GM11168 (cell line): ENCODE measurements around the gene PAPSS1.
"Not testable (repeated sequence)": the region's sequence is repeated elsewhere in the genome, so short reads cannot be mapped to it uniquely, and the experiment has no call there.

Source experiments
- in situ Hi-C: fragments of 300-500 bp; cut with MboI; formaldehyde crosslinking; loops from one replicate; pipeline ENCODE4 v1.12.0; 2022; ENCODE audit warnings: low sequenced_read_pairs; ENCODE audit not compliant: unreplicated experiment

The PAPSS1 gene

DNA sequence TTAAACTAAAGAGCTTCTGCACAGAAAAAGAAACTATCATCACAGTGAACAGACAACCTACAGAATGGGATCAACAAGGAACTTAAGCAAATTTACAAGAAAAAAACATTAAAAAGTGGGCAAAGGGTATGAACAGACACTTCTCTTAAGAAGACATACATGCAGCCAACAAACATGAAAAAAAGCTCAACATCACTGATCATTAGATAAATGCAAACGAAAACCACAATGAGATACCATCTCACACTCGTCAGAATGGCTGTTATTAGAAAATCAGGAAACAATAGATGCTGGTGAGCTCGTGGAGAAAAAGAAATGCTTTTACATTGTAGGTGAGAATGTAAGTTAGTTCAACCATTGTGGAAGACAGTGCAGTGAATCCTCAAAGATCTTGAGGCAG, 27.8 kb downstream of the PAPSS1 start:
- in situ Hi-C loops: no loop called here

DNA sequence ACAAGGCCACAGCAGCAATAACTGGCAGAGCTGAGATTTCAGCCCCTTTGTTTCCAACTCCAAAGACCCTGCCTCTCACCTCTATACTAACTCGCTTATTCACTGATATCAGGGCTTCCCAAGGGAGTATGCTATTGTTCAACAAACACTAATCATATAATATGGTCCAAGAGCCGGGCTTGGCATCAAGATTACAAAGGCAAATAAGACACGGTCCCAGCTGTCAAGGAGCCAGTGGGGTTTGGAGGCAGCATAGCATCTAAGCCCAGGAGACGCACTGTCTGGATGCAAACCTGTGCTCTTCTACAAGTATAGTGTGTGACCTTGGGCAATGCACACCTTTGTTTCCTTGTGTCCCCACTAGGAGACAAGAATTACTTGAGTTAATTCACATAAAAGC, 28.7 kb downstream of the PAPSS1 start:
- in situ Hi-C loops: no loop called here

DNA sequence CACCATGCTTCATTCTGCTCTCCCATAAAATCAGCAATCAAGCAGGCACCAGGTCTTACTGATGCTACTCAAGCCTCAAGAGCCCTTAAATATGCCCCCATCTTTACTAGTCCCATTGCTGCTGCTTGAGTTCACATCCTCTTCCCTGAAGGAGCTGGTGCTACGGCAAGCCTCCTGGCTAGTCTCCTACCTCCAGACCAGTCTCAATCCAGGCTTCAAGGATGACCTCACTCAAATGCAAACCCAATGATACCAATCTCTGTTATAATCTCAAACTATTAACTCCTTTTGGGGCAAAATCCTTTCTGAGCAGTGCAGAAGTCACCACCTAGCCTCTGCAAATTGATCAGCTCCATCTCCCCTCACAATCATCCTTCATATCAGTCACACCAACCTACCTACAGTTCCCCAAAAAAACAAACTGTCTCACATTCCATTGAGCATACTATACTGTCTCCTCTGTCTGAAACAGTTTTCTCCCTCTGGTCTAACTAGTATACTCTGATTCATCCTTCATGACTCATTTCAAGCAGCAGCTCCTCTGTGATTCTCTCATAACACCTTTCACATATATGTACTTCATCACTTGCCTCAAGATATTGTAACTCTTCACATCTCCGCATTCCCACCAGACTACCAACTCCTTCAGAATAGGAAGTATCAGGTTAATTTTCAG, 30.0 kb downstream of the PAPSS1 start:
- in situ Hi-C loops: no loop called here

DNA sequence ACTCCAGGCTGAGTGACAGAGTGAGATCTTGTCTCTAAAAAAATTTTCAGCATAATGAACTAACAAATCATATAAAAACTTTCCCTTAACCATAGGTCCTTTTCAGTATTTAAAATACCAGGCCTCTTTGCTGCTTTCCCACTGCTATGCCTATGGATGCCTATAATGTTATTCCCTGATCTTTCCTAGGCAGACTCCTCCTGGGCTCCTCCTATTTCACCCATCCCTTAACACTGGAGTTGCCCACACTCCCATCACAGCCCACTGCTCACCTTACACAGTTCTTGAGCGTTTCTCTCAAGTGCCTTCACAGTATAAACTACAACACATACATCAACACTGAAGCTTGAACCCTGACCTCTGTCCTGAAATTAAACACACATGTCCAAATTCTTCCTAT, 31.6 kb downstream of the PAPSS1 start:
- in situ Hi-C loops: no loop called here

DNA sequence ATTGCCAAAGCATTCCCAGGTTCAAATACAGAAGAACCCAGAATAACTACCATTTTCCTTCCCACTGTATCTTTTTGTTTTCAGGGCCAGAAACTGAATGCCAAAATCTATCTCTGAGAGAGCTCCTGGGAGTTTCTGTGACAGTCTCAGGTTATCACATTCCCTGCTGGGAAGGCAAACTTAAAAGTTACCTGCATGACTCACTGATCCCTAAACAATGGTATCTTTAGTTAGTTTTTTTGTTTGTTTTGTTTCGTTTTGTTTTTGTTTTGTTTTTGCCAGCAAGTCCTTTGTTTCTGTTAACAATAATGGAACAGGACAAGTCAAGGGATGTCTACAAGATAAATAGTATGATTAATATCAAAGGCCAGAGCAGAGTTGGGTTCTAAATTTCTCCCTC, 34.3 kb downstream of the PAPSS1 start:
- in situ Hi-C loops: no loop called here

DNA sequence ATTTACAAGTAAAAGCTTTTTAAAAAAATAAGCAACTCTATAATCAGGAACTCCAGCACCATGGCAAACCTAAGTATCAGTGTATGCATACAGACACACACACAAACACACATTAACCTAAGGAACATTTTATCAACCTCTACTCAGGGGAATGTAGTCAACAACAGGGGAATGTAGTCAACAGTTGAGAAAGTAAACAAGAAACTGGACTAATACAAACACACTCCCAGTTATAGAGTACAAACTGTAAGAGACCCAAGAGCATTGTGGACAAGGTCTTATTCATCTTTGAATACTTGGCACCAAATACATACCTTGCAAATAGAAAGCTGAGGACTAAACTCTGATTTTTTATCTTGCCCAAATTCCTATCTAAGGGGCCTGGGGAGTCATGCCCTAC, 36.2 kb downstream of the PAPSS1 start:
- in situ Hi-C loops: no loop called here

DNA sequence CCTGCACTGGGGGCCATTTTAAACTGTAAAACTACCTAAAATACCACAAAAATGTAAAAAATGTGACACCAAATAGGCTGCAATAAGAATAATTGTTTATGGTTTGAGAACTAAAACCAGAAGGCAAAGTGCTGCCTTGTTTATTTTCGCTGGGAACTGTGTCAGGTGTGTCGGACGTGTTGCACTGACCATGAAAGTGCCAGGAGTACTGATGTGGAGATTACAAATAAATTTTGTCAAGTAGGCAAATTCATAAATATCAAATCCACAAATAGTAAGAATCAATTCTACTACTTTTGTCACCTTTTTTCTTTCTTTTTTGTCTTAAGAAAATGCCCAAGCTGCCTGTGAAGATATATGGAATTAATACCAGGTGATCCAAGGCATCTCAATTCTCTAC, 37.7 kb downstream of the PAPSS1 start:
- in situ Hi-C loops: no loop called here

DNA sequence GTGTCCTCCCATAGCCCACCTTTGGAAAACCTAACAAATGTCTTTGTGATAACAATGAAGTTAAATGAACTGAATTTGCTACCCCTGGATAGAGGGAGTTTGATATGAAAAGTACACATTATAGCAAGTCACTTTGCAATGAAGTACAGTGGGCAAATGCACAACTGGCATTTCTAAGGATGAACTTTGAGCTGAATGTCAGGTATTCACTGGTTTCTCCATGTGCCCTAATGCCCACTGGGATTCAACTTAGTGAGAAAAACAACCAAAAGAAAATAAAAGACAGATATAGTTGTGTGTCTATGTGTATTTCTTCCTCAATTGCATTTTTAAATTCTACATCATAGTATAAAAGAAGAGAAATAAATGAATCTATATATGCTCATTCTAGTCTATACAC, 51.0 kb downstream of the PAPSS1 start:
- in situ Hi-C loops: no loop called here

DNA sequence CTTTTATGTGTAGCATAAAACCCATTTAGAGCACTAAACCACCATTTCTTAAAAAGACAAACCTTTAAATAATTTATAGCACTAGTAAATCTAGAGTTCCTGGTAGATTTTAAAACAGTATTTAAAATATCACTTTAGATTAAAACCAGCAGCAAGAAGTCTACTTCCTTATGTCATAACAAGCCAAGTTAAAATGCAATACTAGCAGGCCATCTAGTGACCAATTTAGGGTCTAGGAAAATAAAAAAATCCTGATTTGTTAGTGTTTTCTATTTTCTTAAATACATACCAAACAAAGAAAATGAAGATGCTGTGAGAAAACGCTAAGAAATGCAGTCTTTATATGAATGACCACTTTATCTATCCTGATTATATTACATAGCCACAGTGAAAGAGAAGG, 53.9 kb downstream of the PAPSS1 start:
- in situ Hi-C loops: no loop called here

DNA sequence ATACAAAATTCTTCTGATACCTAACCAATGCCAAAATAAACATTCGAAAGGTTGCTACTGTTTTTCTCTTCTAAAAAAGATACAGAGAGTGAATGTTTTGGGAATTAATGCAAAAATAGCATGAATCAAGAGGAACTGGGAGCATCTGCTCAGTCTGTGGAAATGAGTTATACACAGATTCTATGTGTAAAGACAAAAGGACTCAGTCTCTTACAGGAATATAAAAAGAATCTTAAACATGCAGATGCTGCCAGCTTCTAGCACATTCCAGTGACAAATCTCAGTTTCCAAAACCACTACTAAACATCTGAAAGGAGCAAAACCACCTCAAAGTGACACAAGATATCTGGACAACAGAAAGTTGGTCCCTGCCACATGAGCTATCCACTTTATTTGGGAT, 55.0 kb downstream of the PAPSS1 start:
- in situ Hi-C loops: no loop called here

DNA sequence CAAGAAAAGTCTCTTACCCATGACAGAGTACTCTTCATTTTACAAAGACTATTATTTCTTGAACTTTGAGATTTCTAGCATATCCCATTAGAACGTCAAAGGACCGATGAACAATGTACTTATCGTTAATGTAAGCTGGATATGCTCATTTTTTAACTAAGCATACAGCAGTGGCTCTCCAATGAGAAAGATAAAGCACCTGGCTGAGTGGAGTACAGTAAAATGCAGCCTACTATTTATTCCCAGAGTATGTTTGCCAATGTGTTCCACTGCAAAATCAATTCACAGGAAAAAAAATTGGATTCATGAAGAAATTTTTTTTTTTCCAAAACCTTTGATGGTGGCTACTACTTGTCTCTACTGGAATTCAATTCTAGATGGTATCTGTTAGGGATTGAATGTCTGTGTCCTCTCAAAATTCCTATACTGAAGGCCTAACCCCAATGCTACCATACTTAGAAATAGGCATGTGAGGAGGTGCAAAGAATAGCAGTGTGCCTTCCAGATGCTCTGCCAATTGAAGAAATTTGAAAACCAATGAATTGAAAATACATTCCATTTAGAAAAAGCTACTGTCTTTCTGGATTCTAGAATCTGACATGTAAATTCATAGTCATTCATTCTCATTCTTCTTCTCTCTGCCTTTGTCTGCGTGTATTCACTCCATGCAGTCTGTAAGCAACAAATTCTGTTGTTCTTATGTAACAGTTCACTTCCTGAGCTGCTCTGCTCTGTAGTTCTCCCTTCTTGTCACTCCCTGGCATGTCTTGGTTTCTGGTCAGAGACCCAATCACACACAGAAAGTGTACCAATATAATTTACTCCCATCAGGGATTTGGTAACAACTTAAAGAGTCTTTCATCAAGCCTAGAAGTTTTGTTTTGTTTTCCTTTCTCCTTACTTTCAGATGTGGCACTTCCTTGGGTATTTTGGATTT, 61.4 kb downstream of the PAPSS1 start:
- in situ Hi-C loops: no loop called here

DNA sequence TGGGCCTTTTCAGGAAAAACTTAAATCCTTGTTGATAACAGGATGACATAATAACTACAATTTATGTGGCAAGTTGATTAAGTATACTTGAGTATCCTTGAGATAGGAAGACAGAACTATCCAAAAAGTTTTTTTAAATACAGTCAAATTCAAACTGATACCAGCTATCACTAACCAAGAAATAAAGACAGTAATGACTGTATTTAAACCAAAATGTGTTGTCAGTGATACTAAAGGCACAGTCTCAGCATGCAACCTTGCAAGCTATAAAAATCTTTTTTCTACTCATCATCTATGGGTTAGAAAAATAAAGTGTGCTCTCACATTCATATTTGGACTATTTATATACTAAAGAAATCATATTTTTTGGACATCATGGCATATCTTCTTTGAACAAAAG, 64.7 kb downstream of the PAPSS1 start:
- in situ Hi-C loops: no loop called here

DNA sequence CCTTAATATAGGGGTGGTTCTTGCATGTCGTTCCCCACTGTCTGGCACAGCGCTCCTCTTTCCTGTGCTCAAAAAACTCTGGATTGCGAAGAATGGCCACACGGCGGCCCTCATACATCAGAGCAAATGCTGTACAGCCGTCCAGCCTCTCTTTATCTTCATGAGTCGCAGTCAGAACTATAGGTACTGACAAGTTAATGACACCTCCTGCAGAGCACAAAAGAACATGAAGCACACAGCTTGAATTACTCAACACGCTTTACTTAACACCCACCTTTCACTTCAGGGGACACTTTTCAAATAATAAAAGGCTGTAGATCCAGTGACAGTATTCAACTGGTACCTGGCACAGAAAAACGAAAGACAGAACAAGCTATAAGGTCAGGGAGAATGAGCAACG, 65.3 kb downstream of the PAPSS1 start:
- in situ Hi-C loops: no loop called here

DNA sequence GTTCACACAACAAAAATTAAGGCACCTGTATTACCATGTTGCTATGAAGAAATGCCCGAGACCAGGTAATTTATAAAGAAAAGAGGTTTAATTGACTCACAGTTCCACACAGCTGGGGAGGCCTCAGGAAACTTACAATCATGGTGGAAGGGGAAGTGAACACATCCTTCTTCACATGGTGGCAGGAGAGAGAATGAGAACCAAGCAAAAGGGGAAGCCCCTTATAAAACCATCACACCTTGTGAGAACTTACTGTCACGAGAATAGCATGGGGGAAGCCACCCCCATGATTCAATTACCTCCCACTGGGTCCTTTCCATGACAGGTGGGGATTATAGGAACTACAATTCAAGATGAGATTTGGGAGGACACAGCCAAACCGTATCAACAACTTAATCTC, 68.6 kb downstream of the PAPSS1 start:
- in situ Hi-C loops: not testable (repeated sequence)

DNA sequence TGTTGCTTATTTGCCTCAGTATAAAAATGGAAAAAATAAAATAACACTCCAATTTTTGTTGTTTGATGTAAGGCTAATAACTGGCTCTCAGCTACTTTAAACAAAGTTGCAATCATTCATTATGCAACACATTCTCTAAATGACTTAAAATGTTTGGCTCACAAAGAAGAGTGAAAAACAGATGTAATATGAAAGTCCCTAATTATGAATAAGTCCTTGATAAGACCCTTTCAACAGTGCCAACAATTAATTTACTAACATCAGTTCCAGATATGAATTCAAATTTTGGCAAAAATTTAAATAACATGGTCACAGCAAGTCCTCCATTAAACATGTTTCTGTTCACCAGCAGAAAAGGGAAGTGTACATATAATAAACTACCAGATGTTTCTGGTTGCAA, 69.8 kb downstream of the PAPSS1 start:
- in situ Hi-C loops: no loop called here

DNA sequence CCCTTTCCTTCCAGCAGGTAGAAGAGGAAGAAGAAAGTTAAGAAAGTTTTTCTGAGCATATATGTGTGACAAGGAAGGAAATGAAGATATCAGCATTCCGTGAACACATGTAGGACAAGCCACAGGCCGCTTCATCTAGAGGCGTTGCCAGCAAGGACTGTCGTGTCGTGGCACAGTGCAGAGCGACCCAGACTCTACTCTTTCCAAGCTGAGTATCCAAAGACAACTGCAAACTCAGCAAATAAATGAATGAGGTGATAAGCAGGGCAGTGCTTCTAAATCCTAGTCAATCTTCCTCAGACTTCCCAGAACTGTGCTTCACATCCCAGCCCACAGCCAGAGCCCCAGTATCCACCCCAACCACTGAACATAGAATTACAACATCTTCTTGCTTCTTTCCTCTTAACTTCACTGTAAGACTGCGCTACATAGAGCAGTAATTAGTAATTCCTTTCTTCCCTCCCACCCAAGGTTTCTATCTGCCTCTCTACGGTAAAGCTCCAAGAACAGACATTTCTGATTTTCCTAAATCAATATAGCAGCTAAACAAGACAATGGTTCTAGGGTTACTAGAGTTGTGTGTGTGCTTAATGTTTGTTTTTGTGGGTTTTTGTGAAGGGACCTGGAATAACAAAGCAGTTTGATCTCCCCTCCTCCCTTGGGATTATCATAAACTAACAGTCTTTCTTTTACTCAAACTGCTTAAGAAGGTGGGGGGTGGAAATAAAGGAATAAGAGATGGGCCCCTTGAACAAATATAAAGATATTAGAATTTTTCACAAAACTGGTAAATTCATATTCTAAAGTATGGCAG, 71.6 kb downstream of the PAPSS1 start:
- in situ Hi-C loops: no loop called here

DNA sequence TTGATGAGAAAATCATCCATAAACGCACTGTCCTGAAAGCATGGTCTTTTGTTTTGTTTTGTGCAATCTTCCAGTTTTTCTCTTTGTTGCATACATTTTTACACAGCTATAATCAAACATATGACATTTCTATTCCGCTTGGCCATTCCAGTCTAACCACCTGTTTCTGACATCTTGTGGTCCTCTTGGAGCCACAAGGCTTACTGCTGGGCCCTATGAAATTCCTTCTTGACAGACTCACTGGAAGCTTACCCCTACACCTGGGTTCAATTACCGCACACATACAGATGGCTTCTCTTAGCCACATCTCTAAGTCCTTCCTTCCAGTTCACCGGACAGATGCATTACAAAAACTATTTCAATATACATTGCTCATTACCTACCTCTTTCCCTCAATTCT, 72.4 kb downstream of the PAPSS1 start:
- in situ Hi-C loops: no loop called here

DNA sequence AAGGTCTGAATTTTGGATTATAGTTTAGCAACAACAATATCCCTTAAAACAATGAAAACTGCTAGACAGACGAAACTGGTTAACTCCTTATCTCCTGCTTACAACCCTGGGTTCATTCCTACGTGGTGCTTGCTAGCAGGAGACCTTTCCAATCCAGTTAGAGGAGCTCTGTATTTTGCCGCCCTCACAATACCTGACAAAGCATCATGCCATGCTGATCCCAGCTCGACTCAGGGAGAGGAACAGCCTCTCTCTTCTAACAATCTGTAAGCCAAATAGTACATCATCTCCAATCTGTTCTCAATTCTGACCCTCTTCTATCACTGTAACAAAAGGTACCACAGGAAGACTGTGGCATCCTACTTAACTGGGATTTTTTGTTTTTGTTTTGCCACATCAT, 74.4 kb downstream of the PAPSS1 start:
- in situ Hi-C loops: no loop called here

DNA sequence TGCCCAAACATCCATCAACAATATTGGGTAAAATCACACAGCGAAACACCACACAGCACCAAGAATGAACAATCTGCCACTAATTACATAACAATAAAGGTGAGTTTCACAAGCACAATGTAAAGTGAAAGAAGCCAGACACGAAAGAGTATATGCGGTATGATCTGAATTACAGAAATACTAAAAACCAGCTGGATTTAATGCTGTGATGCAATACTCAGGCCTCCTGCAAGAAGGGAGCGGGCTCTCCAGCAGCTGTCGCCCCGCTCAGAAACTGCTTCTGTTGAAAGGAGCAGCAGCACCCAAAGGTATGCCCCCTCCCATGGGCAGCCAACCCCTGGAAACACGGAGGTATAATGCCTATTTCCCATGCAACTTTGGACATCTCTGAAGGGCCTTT, 77.0 kb downstream of the PAPSS1 start:
- in situ Hi-C loops: no loop called here

DNA sequence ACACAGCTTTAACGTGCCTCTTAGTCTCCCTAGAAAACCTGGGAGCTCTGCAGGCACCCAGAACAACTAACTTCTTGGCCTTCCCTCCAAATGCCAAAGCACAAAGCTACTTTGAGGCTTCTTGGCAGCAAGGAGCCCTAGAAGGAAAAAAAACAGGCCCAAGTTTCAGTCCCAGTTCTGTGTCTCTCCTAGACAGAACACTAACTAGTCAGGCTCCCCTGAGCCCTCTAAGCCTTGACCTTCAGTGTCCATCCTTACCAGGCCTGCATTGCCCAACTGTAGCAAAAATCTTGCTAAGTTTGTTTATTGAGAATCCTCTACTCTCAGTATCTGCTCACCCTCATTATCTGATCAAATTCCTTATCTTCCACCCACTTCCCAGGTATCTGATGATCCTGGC, 79.2 kb downstream of the PAPSS1 start:
- in situ Hi-C loops: no loop called here

DNA sequence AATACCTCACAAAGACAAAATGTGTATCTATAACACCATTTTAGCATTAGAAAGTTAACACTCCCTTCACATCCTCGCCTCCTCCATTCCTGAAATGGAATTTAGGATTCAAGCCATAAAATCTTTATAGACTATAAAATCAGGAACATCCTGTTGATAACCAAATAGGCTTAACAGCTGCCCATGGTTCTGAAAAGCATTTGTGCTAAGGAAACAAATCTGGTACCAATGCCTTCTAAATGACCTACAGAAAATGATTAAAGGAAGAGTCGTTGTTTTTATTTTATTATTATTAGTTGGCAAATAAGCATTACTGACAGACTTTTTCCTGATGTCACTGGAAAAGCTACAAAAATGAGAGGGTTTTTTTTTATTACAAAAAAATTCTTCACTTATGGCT, 79.8 kb downstream of the PAPSS1 start:
- in situ Hi-C loops: no loop called here
